ENCODE data around the gene VAV1.
A peak's percentile ranks its signal among the peaks of the same experiment; 100 is the strongest.

The VAV1 gene

DNA sequence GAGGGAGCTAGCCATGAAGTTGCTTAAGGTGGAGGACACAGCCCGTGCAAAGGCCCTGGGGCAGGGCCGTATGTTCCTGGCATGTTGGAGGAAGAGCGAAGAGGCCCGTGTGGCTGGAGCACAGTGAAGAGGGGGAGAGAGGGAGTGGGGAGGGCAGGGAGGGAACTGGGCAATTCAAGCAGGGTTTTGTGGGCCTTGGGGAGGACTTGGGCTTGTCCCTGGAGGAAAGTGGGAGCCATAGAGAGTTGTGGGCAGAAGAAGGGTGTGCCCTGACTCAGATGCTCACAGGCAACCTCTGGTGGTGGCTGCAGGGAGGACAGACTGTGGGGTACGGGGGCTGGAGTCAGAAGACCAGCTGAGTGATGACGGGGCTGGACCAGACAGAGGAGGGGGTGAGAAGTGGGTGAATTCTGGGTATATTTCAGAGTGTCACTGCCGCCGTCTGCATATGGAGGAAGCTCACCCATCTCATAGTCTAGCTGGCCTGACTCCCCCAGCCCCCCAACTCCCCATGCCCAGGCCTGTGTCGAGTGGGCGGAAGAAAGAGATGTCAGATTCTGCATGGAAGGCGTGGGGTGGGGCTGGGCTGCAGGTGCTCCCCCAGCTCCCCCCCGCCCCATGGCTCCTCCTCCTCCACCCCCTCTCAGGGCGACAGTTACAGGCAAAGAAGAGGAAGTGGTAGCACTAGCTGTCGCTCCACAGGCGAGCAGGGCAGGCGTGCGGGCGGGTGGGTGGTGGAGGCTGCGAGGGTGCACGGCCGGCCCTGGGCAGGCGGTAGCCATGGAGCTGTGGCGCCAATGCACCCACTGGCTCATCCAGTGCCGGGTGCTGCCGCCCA lies at the start of gene VAV1:
TSS of gene VAV1 (plus strand) at position 681 of the 838 bp plus-strand sequence. CDS start at position 781, 100 bp downstream.
- peak; percentile 87 to 88 for DNase-seq

DNA sequence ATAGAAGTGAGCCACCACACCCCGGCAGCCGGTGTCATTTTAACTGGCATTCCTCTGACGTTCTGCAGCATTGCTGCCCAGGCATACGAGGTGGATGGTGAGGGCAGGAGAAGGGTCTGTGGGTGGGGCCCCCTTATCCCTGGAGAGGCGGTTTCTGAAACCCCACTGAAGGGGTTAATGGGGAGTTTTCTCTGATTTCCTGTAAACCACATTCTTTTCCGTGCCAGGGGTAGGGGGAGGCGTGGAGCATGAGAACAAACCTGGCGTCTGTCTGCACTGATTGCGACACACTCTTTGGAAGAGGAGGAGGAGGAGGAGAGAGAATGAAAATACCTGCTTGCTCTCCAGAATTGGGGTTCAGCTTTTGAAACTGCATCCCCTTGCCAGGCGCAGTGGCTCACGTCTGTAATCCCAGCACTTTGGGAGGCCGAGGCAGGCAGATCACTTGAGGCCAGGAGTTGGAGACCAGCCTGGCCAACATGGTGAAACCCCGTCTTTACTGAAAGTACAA lies 49.3 kb upstream of the VAV1 start:
- DNase-seq = no peak

- no peak for DNase-seq
Measured at GRCh38 chr19:6723738-6724137, 48.8 kb upstream of the VAV1 start.

- no peak for DNase-seq
Measured at GRCh38 chr19:6724631-6725492, 47.6 kb upstream of the VAV1 start.

- DNase-seq = no peak
Measured at GRCh38 chr19:6725513-6726231, 46.8 kb upstream of the VAV1 start.

GRCh38 chr19:6728346-6728745 lies 44.2 kb upstream of the VAV1 start:
- no peak for DNase-seq

DNA sequence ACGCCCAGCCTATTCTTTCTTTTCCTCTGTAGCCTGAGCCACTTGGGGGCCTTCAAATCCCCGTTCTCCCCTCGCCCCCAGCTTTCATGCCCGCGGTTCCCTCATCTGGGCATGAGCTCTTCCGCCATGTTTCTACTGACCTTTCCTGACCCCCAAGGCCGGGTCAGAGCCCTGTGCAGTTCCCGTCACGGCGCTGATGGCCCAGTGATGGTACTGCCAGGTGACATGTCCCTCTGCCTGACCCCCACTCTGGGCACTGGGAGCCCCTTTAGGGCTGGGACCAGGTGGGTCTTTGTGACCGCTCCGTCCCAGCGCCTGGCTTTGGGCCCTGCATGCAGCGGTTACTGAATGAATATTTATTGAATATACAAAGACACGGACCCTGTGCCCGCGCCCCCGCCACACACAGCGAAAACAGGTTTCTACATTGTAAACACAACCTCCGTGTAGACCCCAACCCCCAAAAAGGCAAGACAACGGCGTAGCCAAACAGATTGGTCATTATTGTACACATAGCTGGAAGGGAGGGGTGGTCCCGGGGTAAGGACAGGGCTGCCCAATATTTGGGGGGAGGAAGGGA lies 42.8 kb upstream of the VAV1 start:
- no peak for DNase-seq

GRCh38 chr19:6730153-6730804 lies 42.2 kb upstream of the VAV1 start:
- peak; percentile 70 to 77 for DNase-seq

GRCh38 chr19:6730941-6731670 lies 41.4 kb upstream of the VAV1 start:
- no peak for DNase-seq

DNA sequence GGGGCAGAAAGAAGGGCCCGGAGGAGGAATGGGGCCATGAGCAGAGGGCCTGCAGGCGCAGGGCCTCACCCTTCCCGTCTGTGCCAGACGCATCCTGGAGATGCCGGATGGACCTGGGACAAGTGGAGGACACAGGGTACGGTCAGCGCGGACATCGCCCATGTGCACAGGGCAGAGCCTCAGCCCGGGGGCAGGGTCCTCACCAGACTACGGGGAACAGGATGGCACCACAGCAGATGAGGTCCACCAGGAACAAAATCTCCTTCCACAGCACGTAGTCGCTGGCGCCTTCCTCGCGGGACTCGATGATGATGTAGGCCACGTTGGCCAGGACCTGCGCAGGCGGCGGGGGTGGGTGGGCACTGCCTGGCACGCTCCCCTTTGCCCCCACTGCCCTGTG lies 40.7 kb upstream of the VAV1 start:
- DNase-seq = no peak

DNA sequence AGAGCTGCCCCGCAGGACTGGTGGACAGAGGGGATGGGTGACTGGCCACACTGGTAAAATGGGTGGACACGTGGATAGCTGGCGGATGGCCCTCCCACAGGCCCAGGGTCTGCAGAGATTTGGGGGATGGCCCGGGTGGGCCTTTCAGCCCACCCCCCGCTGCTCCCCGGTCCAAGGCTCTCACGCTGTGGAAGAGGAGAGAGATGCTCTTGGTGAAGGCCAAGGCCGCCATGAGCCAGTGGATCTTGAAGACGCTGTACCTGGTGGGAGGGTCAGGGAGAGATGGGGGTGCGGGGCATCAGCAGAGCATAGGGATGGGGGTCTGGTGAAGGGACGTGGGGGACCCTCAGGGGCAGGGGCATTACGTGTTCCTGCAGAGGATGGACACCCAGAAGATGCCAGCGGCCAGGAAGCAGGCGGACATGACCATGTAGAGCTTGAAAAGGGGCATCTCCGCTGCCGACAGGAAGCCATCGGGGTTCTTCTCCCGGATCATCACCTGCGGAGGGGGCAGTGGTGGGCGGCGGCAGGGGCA lies 39.6 kb upstream of the VAV1 start:
- no peak for DNase-seq

DNA sequence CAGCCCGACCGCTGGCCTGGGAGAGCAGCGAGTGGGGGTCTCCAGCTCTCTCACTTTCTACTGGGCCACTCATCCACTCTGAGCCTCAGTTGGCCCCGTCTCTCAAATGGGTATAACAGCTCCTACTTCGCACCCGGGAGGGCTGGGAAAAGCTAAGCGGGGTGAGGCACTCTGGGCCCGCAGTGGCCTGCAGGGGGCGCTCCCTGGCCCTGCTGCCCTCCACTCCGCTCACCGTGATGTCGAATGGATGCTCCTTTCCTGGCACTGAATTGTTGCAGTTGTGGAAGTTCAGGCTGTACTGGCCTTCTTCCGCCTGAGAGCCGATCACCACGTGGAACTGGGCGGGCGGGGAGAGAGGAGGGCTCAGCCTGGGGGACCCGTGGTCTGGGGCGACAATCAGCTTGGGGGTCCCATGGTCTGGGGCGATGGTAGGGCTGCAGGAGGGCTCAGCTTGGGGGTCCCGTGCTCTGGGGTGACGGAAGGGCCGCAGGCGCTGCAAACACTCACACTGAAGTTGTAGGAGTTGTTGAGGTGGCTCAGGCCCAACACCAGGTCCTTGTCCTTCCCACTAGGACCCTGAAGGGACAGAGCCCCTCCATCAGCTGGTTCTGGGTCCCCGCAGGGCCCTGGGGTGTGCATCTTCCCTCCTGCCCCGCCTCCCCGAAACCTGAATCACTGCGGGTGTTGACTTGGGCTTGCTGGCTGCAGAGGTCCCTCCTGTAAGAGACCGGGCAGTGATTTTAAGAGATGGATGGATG lies 39.0 kb upstream of the VAV1 start:
- peak; percentile 46 to 49 for DNase-seq

DNA sequence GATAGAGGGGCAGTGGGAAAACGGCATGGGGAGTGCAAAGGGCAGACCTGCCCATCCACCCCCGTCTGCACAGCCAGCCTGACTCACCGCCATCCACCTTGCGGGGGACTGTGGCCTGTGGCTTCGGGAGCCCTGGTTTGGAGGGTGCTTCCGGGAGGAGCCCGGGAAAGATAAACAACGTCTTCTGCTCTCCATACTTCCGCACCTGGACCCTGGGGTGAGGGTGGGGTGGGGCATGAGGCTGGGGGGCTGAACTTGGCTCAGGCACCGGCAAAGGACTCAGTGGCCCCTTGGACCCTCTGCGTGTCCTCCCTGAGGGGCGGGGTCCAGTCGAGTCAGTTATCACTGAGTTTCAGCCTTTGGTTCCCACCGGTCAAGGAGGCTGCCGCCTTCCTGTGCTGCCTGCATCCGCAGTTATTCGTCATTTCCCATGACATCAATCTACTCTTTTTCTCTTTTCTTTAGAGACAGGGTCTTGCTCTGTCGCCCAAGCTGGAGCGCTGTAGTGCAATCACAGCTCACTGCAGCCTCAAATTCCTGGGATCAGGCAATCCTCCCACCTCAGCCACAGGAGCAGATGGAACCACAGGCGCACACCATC lies 38.3 kb upstream of the VAV1 start:
- DNase-seq = no peak

GRCh38 chr19:6735181-6735911 lies 37.2 kb upstream of the VAV1 start:
- no peak for DNase-seq

DNA sequence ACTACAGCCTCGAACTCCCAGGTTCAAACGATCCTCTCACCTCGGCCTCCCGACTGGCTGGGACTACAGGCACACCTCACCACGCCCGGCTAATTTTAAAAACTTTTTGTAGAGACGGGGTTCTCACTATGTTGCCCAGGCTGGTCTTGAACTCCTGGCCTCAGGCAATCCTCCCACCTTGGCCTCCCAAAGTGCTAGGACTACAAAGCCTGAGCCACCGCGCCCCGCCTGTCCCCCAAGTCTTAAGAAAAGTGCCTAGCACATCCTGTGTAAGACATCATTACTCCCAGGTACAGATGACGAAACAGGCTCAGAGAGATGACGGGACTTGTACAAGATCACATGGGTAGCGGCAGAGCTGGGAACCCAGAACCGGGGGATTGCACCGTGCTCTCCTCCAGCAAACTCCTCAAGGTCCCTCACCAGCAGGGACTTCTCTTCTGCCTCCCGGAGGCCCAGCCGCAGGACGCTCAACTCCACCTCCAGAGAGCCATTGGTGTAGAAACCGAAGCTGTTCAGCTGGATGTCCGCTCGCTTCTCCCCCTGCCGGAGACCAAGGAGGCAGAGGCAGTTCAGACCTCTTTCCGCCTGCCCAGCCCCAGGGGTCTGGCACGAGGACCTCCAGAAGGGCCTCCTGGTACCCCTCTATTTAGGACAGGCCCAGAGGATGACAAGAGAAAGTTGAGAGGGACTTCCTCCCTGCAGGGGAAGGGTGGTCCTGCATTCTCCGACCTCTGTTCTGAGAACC lies 36.2 kb upstream of the VAV1 start:
- DNase-seq = peak; percentile 81 to 86

DNA sequence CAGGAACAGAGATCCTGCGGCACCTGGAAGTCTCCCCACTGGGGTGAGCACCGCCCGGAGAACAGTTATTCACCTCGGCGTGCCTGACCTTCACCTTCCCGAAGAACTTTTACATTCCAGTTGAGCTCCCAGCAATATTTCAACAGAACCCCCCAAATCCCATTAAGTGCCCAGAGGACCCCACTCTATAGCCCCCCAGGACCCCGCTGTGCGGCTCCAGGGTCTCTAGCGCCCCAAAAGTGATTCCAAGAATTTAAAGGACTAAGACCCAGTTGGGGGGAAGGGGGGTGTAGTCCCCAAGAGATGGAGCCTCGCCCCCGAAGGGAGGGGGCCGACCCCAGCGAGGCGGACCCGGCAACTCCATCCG lies 35.6 kb upstream of the VAV1 start:
- no peak for DNase-seq

GRCh38 chr19:6737284-6737872 lies 35.1 kb upstream of the VAV1 start, which contains the start of gene GPR108:
Gene GPR108 (minus strand): TSS chr19:6737580. CDS start chr19:6737576, 4 bp downstream.
- DNase-seq = peak; percentile 99 to 100

Data from activated T-cell treated with anti-CD3 and anti-CD28 coated beads, Interleukin-2, amount 50 U/mL, for 48 hours (primary cell).